Spinal cord (tissue), 10 donors: ENCODE data around the gene GALNT6. TPM values are rescaled to one million over a fixed set of nuclear protein-coding genes. Genes with fewer than 3 reads are reported as not detected.
A peak's percentile ranks its signal among the peaks of the same experiment; 100 is the strongest.

ENCODE experiments used
- DNase-seq, 6 donors: peaks; one replicate each; pipeline versions ENCODE4 v3.0.0 to v3.0.0-alpha.2; 2013 to 2015; ENCODE audit warnings: low spot score in 6 of 6, low read depth in 4 of 6
- H3K27ac ChIP-seq: one replicate; pipeline ENCODE4 v1.5.1; 2013; ENCODE audit warnings: low read depth, low read length, control low read depth
- H3K27me3 ChIP-seq: one replicate; pipeline ENCODE4 v1.6.1; 2013; ENCODE audit warnings: low read length; ENCODE audit not compliant: control insufficient read depth, insufficient read depth
- H3K36me3 ChIP-seq: one replicate; pipeline ENCODE4 v1.6.1; 2013; ENCODE audit warnings: low read length; ENCODE audit not compliant: control insufficient read depth, insufficient read depth
- H3K4me1 ChIP-seq: one replicate; pipeline ENCODE4 v1.6.1; 2013; ENCODE audit warnings: low read length; ENCODE audit not compliant: control insufficient read depth, insufficient read depth
- H3K4me3 ChIP-seq: one replicate; pipeline ENCODE4 v1.5.1; 2013; ENCODE audit warnings: low read depth, low read length, control low read depth
- H3K9me3 ChIP-seq: one replicate; pipeline ENCODE4 v1.6.1; 2013; ENCODE audit warnings: low read length; ENCODE audit not compliant: control insufficient read depth, insufficient read depth
- WGBS: methylation state at CpG from one replicate; pipeline ENCODE4 v1.1.5; 2013; ENCODE audit warnings: missing lambda C conversion rate; ENCODE audit not compliant: insufficient coverage; 5-methylcytosine and 5-hydroxymethylcytosine counted together
- polyA plus RNA-seq, 2 donors: library from polyadenylated mRNA; unstranded; fragments of 120-200 nt; gene quantifications; one replicate each; pipeline ENCODE4 v1.2.1, GENCODE V29; 2013; ENCODE audit not compliant: insufficient read length in 2 of 2
- total RNA-seq, 2 donors: library from RNA; depleted of rRNA in 1 of 2; stranded (reverse); fragments of 120-200 nt in 1 of 2; fragments of >200 nt in 1 of 2; gene quantifications; one replicate each; pipeline versions ENCODE4 v1.2.3 to v1.2.4, GENCODE V29; 2013 to 2014
- donor health status: healthy.

GALNT6 gene
- total and polyA plus RNA-seq, 4 donors, result 0.80 to 5.0 (median 1.0) TPM

GRCh38 chr12:51362307-51362706, 28.9 kb downstream of the GALNT6 start:
- Histone ChIP-seq H3K27ac (peak overlapping the region; percentile 57), H3K27me3 (no peaks in the 10 kb centered on the region), H3K4me3 (no peak overlapping the region), H3K4me1 (peaks cover 12% of the 10 kb centered on the region), H3K36me3 (no peaks in the 10 kb centered on the region), H3K9me3 (no peaks in the 10 kb centered on the region)
- 29% methylated on average over 4 of the region's 6 CpGs for WGBS
- DNase-seq, result peak in 1 of 6 donors; percentile 55

- no peak for DNase-seq
- Histone ChIP-seq H3K4me1 (peaks cover 12% of the 10 kb centered on the region), H3K9me3 (no peaks in the 10 kb centered on the region), H3K27me3 (no peaks in the 10 kb centered on the region), H3K27ac (peak overlapping the region; percentile 57), H3K4me3 (no peak overlapping the region), H3K36me3 (no peaks in the 10 kb centered on the region)
- WGBS, result 89% methylated on average over 5 of the region's 8 CpGs
Measured at GRCh38 chr12:51361161-51362016, 29.8 kb downstream of the GALNT6 start.

- no peaks in the 10 kb centered on the region for H3K27me3 ChIP-seq
- H3K4me3 ChIP-seq, result no peak overlapping the region
- WGBS, result no CpG with 5 or more reads among the region's 2 CpGs
- peaks cover 12% of the 10 kb centered on the region for H3K4me1 ChIP-seq
- H3K9me3 ChIP-seq, result no peaks in the 10 kb centered on the region
- H3K36me3 ChIP-seq, result no peaks in the 10 kb centered on the region
- DNase-seq, result no peak
- H3K27ac ChIP-seq, result no peak overlapping the region
Measured at GRCh38 chr12:51360315-51360714, 30.9 kb downstream of the GALNT6 start.

GRCh38 chr12:51359851-51360250, 31.4 kb downstream of the GALNT6 start:
- peak in 1 of 6 donors; percentile 34 for DNase-seq
- 67% methylated on average over 1 of the region's 4 CpGs for WGBS
- H3K27ac ChIP-seq, result no peak overlapping the region
- peaks cover 12% of the 10 kb centered on the region for H3K4me1 ChIP-seq
- H3K36me3 ChIP-seq, result no peaks in the 10 kb centered on the region
- H3K27me3 ChIP-seq, result no peaks in the 10 kb centered on the region
- H3K9me3 ChIP-seq, result no peaks in the 10 kb centered on the region
- H3K4me3 ChIP-seq, result no peak overlapping the region

- WGBS, result 92% methylated on average over 7 of the region's 8 CpGs
- H3K27ac ChIP-seq, result no peak overlapping the region
- no peaks in the 10 kb centered on the region for H3K27me3 ChIP-seq
- H3K4me1 ChIP-seq, result peaks cover 8% of the 10 kb centered on the region
- H3K4me3 ChIP-seq, result no peak overlapping the region
- H3K9me3 ChIP-seq, result no peaks in the 10 kb centered on the region
- no peaks in the 10 kb centered on the region for H3K36me3 ChIP-seq
- DNase-seq, result no peak
Measured at GRCh38 chr12:51358496-51358895, 32.7 kb downstream of the GALNT6 start.

GRCh38 chr12:51357374-51358047, 33.7 kb downstream of the GALNT6 start:
- Histone ChIP-seq H3K27ac (no peak overlapping the region), H3K36me3 (no peaks in the 10 kb centered on the region), H3K9me3 (no peaks in the 10 kb centered on the region), H3K4me1 (peaks cover 7% of the 10 kb centered on the region), H3K27me3 (no peaks in the 10 kb centered on the region), H3K4me3 (no peak overlapping the region)
- DNase-seq, result no peak
- WGBS, result 89% methylated on average over 8 of the region's 10 CpGs

GRCh38 chr12:51351913-51352532, 39.2 kb downstream of the GALNT6 start:
- Histone ChIP-seq H3K9me3 (no peaks in the 10 kb centered on the region), H3K4me3 (no peak overlapping the region), H3K4me1 (peaks cover 4% of the 10 kb centered on the region), H3K27me3 (no peaks in the 10 kb centered on the region), H3K27ac (no peak overlapping the region), H3K36me3 (no peaks in the 10 kb centered on the region)
- WGBS, result 19% methylated on average over 7 of the region's 11 CpGs
- peak in 4 of 6 donors; percentile 20 to 69 (median 43) for DNase-seq

- Histone ChIP-seq H3K36me3 (no peaks in the 10 kb centered on the region), H3K4me3 (no peak overlapping the region), H3K27ac (no peak overlapping the region), H3K4me1 (peaks cover 4% of the 10 kb centered on the region), H3K9me3 (no peaks in the 10 kb centered on the region), H3K27me3 (no peaks in the 10 kb centered on the region)
- DNase-seq, result no peak
- WGBS, result 94% methylated on average over 4 of the region's 5 CpGs
Measured at GRCh38 chr12:51349026-51349425, 42.2 kb downstream of the GALNT6 start.

GRCh38 chr12:51348116-51348515, 43.1 kb downstream of the GALNT6 start:
- Histone ChIP-seq H3K36me3 (no peaks in the 10 kb centered on the region), H3K27ac (no peak overlapping the region), H3K27me3 (no peaks in the 10 kb centered on the region), H3K9me3 (no peaks in the 10 kb centered on the region), H3K4me3 (no peak overlapping the region), H3K4me1 (peaks cover 4% of the 10 kb centered on the region)
- DNase-seq, result no peak
- WGBS, result 92% methylated on average over 4 of the region's 4 CpGs
